HG03097 (cell line): ENCODE data around the gene CNTNAP2.

Experiments used
- ATAC-seq: cut with Tn5 transposase; IDR thresholded peaks from one replicate; pipeline ENCODE4 v1.9.1; 2021; ENCODE audit not compliant: unreplicated experiment, low FRiP score

The CNTNAP2 gene

DNA sequence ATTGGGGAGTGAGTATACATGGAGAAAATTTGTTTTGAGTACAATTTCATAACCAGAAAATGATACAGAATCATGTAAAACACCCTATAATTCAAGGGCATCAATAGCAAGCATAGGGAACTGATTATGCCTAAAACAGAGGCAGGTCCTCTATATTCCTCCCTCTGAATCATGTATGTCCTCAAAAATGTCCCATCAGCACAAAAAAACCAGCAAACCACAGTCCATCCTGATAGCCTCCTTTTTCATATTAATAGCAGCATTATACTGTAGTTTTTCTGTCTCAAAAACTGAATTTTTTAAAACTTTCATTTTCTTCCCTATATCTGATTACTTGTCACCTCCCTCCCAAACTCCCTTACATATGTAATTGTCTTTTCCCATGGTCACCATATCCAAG lies 1057.3 kb downstream of the CNTNAP2 start:
- no peak for ATAC-seq

DNA sequence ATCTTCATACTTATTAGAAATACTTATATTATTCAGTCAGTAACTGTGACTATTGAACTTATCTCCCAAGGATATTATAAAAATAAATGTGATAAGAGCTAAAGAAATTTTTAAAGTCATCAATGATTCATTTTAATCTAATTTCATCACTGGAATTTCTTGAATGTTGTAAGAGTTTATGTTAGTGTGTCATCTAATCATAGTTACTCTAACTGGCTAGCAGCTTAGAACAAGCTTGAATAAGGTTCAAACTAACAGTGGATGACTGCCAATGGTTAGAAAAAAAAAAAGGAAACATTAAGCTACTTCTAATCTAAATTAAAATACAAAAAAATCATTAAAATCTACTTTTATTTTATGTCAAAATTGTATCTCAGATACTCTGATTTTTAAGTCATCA lies 1066.3 kb downstream of the CNTNAP2 start:
- ATAC-seq = no peak

- ATAC-seq = no peak
Measured at GRCh38 chr7:147183276-147183675, 1066.7 kb downstream of the CNTNAP2 start.

DNA sequence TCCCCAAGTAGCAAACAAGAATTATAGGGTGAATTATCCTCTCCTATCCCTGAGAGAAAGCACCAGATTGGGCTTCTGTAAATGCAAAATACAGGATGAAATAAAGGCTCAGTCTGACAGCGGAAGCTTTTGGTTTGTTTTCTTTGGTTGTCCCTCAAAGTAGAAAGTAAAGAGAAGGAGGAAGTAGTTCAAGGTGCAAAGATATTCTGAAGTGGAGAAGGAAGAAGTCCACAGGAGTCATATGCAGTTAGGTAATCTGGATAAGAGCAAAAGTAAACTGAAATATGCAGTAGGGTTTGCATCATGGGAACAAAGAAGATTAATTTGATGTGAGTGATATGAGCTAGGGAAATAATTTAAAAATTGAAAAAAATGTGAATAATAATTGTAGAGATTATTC lies 1071.9 kb downstream of the CNTNAP2 start:
- no peak for ATAC-seq

- no peak for ATAC-seq
Measured at GRCh38 chr7:147193476-147193875, 1076.9 kb downstream of the CNTNAP2 start.

- ATAC-seq = no peak
Measured at GRCh38 chr7:147196481-147196880, 1079.9 kb downstream of the CNTNAP2 start.

DNA sequence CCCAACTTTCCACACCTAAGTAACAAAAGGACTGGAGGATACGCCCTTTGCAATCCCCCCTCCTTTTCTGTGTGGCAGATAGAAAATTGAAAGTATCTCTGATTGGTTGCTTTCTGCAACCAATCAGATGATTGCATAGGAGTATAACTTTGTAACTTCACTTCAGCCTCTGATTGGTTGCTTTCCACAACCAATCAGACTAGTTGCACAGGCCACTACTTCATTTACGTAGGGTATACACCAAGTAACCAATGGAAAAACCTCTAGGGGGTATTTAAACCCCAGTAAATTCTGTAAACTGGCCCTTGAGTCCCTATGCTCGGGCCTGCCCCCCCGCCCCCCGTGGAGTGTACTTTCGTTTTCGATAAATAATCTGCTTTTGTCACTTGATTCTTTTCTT lies 1080.4 kb downstream of the CNTNAP2 start:
- ATAC-seq = no peak

DNA sequence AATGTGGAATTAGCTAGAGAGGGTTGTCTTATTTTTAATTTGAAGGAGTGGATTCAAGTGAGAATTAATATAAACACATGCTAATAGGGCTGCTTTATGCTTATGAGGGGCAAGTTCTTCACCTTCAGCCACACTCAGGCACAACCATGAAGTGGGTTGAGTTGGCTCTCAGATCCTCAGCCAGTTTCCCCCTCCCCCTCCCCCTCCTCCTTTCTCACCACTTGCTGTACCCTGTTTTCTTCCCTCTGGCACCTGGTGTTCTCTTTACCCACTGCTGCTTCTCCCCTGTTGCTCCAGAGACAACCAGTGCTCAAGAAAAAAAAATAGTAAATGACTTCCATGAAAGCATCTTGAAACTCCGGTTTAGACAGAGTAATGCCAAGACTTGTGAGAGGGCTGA lies 1083.3 kb downstream of the CNTNAP2 start:
- no peak for ATAC-seq

- no peak for ATAC-seq
Measured at GRCh38 chr7:147207988-147208387, 1091.4 kb downstream of the CNTNAP2 start.

- no peak for ATAC-seq
Measured at GRCh38 chr7:147231275-147231674, 1114.7 kb downstream of the CNTNAP2 start.

GRCh38 chr7:147235645-147236382 lies 1119.2 kb downstream of the CNTNAP2 start:
- ATAC-seq = no peak

GRCh38 chr7:147240468-147240867 lies 1123.9 kb downstream of the CNTNAP2 start:
- no peak for ATAC-seq

- no peak for ATAC-seq
Measured at GRCh38 chr7:147245274-147245673, 1128.7 kb downstream of the CNTNAP2 start.

DNA sequence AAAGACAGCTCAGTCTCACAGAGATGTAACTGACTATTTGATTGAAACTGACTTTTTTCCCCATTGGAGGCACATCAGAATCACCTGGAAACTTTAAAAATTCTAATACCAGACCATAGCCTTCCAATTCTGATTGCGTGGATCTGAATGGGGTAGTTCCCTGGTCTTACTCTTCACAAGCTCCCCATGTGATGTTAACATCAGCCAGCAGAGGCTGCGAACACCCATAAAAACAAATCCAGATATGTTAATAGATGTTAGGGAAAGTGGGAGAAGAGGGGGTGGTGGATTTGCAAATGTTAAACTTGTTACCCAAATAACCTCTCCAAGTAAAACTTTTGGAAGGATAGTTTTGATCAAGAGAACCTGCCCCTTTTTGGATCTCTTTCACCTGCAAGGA lies 1133.4 kb downstream of the CNTNAP2 start:
- no peak for ATAC-seq

- ATAC-seq = no peak
Measured at GRCh38 chr7:147251751-147252325, 1135.2 kb downstream of the CNTNAP2 start.

DNA sequence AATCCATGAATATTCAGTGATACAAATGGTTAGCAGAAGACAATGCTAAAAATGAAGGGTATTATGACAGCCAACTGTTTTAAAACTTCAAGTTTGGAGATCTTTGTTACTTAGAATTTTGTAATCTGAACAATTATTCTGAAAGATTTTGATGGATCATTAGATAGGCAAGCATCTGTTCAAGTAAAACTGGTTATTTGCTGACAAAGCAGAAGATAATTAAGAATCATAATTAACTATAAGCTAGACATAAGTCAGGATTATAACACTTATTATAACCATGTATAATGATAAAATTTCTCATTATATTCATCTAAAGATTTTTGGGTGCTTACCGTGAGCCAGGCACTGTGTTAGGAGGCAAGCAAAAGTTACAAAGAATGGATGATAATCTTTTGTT lies 1145.1 kb downstream of the CNTNAP2 start:
- ATAC-seq = no peak

DNA sequence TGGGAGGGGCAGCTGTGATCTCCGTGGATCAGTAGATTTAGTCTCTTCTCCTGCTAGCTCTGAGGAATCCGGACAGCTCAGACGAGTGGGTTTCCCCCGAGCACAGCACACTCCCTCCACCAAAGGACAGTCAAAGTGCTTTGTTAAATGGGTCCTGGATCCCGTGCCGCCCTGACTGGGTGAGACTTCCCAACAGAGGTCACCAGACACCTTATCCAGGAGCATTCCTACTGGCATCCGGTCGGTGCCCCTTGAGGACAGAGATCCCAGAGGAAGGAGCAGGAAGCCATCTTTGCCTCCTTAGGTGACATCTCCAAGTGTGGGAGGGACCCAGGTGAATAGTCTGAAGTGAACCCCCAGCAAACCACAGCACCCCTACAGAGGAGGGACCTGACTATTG lies 1148.9 kb downstream of the CNTNAP2 start:
- ATAC-seq = no peak

GRCh38 chr7:147276106-147276505 lies 1159.5 kb downstream of the CNTNAP2 start:
- no peak for ATAC-seq

DNA sequence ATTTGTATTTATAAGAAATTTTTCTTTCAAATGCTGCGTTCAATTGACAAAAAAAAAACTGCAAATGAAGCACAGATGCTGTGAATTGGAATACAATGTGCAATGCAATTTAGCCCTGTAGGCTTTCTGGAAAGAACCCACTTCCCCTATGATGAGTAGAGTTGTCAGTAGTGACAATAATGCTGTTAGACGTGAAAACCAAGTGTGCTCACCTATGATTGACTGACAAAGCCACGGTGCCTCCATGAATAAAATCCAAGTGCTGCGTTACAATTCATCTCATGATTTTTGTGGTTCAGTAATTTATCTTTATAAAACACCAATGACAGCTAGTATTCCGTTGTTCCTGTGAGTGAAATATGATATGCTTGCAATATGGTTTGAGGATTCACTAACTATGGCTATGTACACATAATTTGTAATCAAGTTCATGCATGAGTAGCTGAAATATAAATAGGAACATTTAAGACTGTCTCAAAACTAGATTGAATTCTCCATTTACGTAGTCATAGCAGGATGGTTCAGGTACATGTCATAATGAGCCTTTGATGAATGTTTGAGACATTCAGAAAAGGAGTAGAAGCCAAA lies 1160.3 kb downstream of the CNTNAP2 start:
- ATAC-seq = no peak

DNA sequence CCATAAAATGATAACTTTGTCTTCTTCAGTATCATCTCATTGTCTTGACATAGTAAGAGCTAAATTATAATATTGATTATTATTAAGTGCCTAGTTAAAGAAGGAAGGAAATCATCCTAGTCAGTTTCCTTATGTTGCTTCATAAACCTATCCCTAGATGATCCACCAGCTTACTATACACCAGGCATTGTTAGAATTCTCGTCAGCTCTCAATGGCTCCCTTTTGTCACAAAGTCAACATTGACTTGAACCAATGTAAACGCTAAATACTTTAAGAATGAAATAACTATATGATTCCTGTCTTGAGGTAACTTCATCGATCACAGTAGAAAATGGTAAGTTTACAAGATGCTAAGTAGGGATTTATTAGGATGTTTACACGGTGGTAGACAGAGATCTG lies 1162.9 kb downstream of the CNTNAP2 start:
- no peak for ATAC-seq

DNA sequence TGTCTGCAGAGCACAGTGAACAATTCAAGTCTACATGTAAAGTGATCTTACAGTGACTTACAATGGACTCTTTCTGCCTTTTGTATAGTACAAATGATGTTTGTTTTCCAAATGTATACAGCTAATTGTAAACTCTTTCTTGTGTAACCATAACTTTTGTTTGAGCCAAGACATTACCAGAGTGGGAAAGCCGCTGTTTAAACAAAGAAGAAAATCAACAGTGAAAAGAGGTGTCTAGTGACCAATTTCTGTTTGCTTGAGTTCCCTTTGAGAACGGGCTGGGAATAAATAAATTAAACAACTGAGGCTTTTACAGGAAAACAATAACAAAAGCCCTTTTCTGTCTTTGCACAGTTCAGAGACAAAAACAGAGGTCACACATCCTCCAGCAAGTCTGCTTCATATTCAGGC lies 1163.4 kb downstream of the CNTNAP2 start:
- ATAC-seq = no peak

DNA sequence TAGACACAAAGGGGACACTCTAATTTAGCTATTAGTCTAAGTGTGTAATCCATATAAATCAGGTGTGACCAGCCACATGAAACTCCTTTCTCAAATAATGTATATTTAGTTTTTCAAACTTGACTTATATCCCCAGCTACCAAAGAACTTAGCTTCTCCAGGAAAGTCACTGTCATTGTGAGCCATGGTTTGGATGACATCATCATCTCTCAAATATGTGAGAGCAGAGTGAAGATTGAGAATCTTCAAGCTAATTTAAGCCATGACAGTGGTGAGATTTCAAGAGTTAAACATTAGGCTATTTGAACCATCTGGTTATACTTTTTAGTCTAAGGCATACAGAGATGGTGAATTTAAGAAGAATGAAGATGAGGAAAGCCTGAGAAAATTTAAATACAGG lies 1165.6 kb downstream of the CNTNAP2 start:
- no peak for ATAC-seq
